ENCODE results near the gene RRAS2.
"Not testable (repeated sequence)": the region's sequence is repeated elsewhere in the genome, so short reads cannot be mapped to it uniquely, and the experiment has no call there.

The RRAS2 gene

DNA sequence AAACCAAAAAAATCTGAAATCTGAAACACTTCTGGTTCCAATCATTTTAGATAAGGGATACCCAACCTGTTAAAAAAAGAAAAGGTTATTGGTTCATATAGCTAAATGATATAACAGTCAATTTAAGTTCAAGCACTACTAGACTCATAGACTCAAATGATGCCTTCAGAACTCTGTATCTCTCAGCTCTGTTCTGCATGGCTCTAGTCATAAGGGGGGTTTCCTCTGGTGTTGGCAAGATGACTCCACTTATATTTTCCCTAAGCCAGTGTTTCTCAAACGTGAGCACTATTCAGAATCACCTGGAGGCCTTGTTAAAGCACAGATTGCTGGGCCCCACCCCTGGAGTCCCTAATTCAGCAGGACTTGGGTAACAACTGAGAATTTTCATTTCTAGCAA, 11.5 kb upstream of the RRAS2 start:
- DNase-seq, result no peak

- no peak for DNase-seq
Measured at GRCh38 chr11:14369598-14369997, 10.6 kb upstream of the RRAS2 start.

- DNase-seq, result no peak
Measured at GRCh38 chr11:14366936-14367335, 8.0 kb upstream of the RRAS2 start.

DNA sequence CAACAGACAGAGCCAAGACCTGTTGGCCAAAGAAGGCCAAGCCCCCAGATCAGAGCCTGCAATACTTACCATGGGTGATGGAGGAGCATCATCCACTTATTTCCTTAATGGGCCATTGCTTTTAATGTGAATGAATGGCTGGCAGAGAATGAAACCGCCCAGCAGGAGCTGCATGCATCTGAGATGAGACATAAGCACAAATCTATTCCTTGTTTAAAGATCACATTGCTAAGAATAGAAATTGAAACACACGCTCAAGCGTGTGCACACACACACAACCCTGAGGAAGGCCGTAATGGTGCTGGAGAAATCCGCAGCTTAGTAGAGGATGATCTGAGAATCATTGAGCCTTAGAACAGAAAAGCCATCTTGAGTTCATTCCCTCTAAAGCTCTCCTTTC, 5.3 kb upstream of the RRAS2 start:
- DNase-seq, result no peak

DNA sequence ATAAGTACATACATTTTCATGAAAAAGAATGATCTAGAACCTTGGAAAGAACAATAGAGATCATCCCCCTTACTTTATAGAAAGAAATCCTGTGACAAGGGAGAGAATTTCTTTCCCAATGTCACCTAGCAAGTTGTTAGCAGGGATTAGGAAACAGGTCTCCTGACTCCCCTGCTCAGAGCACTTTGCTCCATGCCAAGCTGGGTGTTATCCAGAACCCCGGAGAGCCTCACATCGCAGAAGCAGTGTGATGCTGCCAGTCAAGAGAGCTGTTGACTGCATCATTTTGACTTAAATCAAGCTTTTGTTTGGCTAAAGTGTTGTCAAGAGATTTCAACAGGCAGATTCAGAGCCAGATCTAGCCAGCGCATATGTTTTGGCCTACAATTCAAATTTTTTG, 3.6 kb upstream of the RRAS2 start:
- no peak for DNase-seq

GRCh38 chr11:14361951-14362350, 3.0 kb upstream of the RRAS2 start:
- DNase-seq, result no peak

- DNase-seq, result no peak
Measured at GRCh38 chr11:14360976-14361375, 2.0 kb upstream of the RRAS2 start.

DNA sequence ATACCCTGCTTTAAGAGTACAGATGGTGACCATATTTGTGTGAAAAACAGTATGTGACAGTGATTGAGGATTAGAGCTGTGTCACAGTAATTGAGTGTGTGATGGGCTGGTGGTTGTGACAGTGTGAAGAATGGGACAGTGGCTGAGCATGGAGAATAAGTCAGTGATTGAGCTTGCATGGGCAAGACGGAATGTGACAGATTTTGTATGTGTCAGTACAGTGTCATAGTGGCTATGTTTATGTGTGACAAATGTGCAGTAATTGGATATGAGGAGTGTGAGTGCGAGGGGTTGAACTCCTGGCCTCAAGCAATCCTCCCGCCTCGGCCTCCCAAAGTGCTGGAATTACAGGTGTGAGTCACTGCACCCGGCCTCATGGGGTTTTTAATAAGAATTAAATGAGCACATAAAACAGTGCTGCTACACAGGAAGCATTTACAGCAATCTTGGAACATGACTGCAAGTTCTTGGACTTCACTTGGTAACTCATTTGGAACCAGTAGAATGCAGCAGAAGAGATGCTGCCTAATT, 583 bp upstream of the RRAS2 start:
- no peak for DNase-seq

GRCh38 chr11:14357881-14358728, 878 bp downstream of the RRAS2 start:
- peak; percentile 10 to 18 for DNase-seq

- DNase-seq, result no peak
Measured at GRCh38 chr11:14356342-14356741, 2.6 kb downstream of the RRAS2 start.

- DNase-seq, result not testable (repeated sequence)
Measured at GRCh38 chr11:14354604-14355003, 4.4 kb downstream of the RRAS2 start.

GRCh38 chr11:14350716-14351238, 8.2 kb downstream of the RRAS2 start:
- no peak for DNase-seq

DNA sequence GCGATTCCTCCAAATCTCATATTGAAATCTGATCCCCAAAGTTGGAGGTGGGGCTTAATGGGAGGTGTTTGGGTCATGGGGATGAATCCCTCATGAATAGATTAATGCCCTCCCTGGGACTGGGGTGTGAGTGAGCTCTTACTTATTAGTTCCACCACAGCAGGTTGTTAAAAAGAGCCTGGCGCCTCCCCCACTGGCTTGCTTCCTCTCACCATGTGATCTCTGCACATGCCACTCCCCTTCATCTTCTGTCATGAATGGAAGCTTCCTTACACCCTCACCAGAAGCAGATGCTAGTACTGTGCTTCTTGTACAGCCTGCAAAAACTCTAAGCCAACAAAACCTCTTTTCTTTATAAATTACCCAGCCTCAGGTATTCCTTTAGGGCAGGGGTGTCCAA, 8.8 kb downstream of the RRAS2 start:
- DNase-seq, result no peak

GRCh38 chr11:14347991-14348390, 11.0 kb downstream of the RRAS2 start:
- DNase-seq, result no peak

- DNase-seq, result no peak
Measured at GRCh38 chr11:14347494-14347893, 11.5 kb downstream of the RRAS2 start.

DNA sequence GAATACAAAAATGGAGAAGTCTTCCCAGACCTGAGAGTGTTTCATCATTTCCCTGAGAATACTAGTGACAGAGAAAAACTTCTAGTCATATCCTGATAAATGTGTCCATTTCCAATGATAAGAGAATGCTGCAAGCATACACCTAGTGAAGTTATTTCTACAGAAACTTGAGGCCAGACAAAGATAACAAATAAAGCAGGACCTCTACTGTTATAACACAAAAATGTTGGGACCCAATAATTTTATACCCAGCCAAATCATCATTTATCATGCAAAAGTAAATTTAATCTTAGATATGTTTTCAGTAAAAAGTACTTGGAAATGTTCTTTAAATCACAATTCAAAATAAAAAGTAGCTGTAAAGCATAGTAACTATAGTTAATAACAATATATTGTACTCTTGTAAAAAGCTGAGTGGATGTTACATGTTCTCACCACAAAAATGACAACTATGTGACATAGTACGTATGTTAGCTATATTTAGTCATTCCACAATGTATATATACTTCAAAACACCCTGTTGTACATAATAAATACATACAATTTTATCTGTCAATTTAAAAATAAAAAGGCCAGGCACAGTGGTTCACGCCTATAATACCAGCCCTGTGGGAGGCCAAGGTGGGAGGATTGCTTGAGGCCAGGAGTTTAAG, 12.6 kb downstream of the RRAS2 start:
- no peak for DNase-seq

DNA sequence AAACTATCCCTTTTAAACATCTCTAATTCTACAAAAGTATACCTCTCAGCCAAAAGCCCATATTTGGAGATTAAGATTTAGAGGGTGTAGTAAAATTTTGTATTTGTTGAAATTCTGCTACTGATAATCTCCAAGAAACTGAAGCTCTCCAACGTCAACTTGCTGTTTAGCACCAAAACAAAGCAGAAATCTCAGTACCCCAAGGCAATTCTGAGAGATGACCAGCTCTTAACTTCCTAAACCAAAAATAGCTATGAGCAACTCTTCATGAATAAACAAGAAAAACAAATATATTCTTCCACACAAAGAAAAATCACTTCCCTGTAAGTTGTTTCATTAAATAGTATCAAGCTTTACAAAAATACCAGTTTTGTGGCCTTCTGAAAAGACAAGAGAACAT, 13.3 kb downstream of the RRAS2 start:
- DNase-seq, result no peak

DNA sequence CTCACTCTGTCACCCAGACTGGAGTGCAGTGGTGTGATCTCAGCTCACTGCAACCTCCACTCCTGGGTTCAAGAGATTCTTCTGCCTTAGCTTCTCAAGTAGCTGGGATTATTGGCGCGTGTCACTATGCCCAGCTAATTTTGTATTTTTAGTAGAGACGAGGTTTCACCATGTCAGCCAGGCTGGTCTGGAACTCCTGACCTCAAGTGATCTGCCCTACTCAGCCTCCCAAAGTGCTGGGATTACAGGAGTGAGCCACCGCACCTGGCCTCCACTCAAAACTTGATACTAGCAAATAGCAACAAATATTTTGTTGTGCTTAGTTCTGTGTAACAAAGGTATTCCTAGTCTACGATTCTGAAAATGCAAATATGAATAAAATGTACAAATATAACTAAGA, 14.0 kb downstream of the RRAS2 start:
- not testable (repeated sequence) for DNase-seq

GRCh38 chr11:14342906-14343305, 16.1 kb downstream of the RRAS2 start:
- DNase-seq, result no peak

GRCh38 chr11:14341968-14342367, 17.0 kb downstream of the RRAS2 start:
- DNase-seq, result no peak

DNA sequence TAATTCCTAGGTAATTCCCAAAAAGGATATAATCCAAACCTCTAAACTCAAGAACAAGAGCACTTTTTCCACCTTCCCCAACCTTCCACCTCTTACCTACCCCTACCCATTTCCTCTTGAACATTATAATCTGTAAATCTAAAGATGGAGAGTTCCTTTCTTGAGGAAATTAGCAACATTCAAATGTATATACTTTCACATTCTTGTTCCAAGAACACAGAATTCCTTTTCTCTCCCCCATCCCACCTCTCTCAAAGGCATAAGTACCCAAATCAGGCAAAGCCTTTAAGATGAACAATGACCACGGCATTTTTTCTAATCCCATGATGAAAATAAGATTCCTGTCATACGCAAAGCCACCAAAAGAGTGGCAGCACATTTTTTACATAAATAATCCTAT, 18.3 kb downstream of the RRAS2 start:
- no peak for DNase-seq

DNA sequence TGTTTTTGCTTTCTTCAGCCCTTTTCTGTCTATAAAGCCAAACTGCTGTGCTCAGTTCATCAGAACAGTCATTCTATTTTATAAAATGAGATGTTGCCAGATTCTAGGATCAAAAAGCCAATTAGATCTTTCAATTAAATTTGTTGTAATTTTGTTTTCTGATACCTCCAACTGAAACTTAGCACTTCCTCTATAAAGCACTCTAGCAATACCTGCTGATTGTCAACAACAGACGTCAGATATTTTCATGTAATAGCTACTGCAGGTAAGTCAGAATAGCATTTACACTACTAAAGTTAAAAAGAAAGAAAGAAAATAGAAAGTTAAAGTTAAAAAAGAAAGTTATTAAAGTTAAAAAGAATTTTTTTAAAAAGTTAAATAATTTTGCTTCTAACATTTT, 19.6 kb downstream of the RRAS2 start:
- DNase-seq, result no peak

DNA sequence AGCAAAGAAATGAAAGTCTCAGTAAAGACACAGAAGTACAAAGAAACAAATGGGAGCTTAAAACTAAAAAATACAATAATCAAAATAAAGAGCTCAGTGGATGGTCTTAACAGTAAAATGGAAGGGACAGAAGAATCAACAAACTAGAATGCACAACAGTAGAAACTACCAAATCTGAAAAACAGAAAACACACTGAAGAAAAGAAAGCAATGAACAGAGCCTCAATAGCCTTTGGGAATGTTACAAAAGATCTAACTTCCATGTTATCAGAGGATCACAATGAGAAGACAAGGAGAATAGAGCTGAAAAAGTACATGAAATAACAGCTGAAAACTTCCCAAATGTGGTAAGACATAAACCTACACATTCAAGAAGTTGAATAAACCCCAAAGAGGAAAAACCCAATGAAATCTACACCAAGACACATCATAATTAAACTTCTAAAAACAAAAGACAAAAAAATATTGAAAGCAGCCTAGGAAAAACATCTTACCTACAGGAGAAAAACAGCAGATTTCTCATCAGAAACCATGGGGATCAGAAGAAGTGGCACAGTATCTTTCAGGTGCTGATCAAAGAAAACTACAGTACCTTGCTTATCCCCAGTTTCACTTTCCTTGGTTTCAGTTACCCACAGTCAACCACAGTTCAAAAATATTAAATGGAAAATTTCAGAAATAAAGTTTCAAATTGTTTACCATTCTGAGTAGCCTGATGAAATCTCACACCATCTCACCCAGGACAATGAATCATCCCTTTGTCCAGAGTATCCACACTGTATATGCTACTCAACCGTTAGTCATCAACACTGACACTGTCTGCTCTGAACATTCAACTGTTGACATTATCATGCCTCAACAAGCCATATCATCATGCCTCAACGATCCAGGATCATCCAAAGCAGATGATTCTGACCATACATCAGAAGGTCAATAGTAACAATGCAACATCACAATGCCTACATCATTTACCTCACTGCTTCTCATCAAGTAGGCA, 22.2 kb downstream of the RRAS2 start:
- no peak for DNase-seq

Measured in activated CD4-positive, alpha-beta T cell treated with anti-CD3 and anti-CD28 coated beads, Interleukin-2, amount 50 U/mL, for 4 hours (primary cell).